HG03442 (cell line): ENCODE data around the gene COL25A1.

Source experiments
- ATAC-seq: cut with Tn5 transposase; IDR thresholded peaks from one replicate; pipeline ENCODE4 v1.9.1; 2021; ENCODE audit warnings: mild to moderate bottlenecking, moderate library complexity; ENCODE audit not compliant: unreplicated experiment

COL25A1 gene

GRCh38 chr4:108783665-108784463 lies 518.6 kb downstream of the COL25A1 start:
- no peak for ATAC-seq

- ATAC-seq = no peak
These were observed 522.5 kb downstream of the COL25A1 start for GRCh38 chr4:108779958-108780357.

- no peak for ATAC-seq
These were observed 525.1 kb downstream of the COL25A1 start for GRCh38 chr4:108777388-108777787.

GRCh38 chr4:108775921-108776320 lies 526.5 kb downstream of the COL25A1 start:
- no peak for ATAC-seq

GRCh38 chr4:108774809-108775530 lies 527.5 kb downstream of the COL25A1 start:
- ATAC-seq = no peak

GRCh38 chr4:108772402-108772801 lies 530.1 kb downstream of the COL25A1 start:
- ATAC-seq = no peak

GRCh38 chr4:108766058-108766457 lies 536.4 kb downstream of the COL25A1 start:
- no peak for ATAC-seq

- ATAC-seq = no peak
These were observed 538.5 kb downstream of the COL25A1 start for GRCh38 chr4:108763986-108764385.

GRCh38 chr4:108763226-108763593 lies 539.2 kb downstream of the COL25A1 start:
- no peak for ATAC-seq

- no peak for ATAC-seq
These were observed 539.8 kb downstream of the COL25A1 start, which contains the start of gene ETNPPL for GRCh38 chr4:108762559-108763225. TSS of gene ETNPPL (minus strand) at chr4:108763053. CDS start at chr4:108762898, 155 bp downstream.
